HUES48 (cell line): ENCODE results near the gene NENF.
"Not testable (repeated sequence)": the region's sequence is repeated elsewhere in the genome, so short reads cannot be mapped to it uniquely, and the experiment has no call there.

ENCODE experiments used
- H3K27ac ChIP-seq: one replicate; pipeline ENCODE4 v1.7.0; 2013; ENCODE audit warnings: low read depth, low read length, inconsistent platforms
- H3K27me3 ChIP-seq: 2 replicates; pipeline ENCODE4 v1.6.1; 2013; ENCODE audit warnings: mild to moderate bottlenecking, low read length; ENCODE audit not compliant: control insufficient read depth, insufficient read depth
- H3K36me3 ChIP-seq: 2 replicates; pipeline ENCODE4 v1.6.1; 2013; ENCODE audit warnings: low read length; ENCODE audit not compliant: control insufficient read depth, insufficient read depth
- H3K4me1 ChIP-seq: 2 replicates; pipeline ENCODE4 v1.6.1; 2013; ENCODE audit warnings: mild to moderate bottlenecking, low read length; ENCODE audit not compliant: control insufficient read depth, insufficient read depth
- H3K4me3 ChIP-seq: 2 replicates; pipeline ENCODE4 v1.5.1; 2013; ENCODE audit warnings: mild to moderate bottlenecking, low read depth, low read length
- H3K9ac ChIP-seq: 2 replicates; pipeline ENCODE4 v1.6.1; 2013; ENCODE audit warnings: mild to moderate bottlenecking, low read depth, low read length, moderate library complexity
- H3K9me3 ChIP-seq: 2 replicates; pipeline ENCODE4 v1.6.1; 2013; ENCODE audit warnings: low read length; ENCODE audit not compliant: control insufficient read depth, insufficient read depth

The NENF gene

DNA sequence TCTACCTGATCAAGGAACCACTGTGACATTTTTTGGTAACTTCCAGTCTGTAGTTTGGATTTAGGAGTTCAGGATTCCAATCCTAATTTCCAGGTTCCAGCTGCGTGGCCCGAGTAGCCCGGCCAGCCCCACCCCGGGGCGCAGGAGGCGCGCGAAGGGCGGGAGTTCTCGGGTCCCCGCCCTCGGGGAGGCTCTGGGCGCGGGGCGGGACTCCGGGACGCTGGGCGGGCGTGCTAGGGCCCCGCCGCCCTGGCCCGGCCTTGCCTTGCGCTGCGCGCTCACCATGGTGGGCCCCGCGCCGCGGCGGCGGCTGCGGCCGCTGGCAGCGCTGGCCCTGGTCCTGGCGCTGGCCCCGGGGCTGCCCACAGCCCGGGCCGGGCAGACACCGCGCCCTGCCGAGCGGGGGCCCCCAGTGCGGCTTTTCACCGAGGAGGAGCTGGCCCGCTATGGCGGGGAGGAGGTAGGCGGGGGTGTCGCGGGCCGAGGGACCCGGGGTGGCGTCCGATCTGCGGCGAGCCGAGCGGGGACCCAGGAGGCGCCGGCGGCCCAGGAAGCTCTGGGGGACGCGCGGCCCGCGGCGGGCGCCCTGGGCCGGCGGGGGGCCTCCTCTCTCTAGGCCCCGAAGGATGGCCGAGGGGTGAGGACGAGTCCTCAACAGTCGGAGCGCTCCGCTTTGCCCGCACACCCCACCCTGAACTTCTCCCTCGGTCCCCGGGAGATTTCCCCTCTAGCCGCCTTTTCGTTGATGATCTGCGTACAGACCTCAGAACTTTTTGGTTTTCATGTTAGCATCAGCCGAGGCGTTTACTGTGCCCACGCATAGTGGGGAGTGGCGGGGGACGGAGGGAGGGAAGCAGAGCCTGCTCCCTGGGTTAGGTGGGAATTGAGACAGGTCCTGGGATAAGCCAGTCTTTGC lies at the start of gene NENF:
Gene NENF (plus strand): TSS at position 260 of the 916 bp plus-strand sequence. CDS start 24 bp downstream, at position 284.
- no peak within 1 kb of the TSS for H3K9ac ChIP-seq
- H3K4me3 ChIP-seq: peak within 1 kb of the TSS; percentile 74
- no peaks in the 10 kb centered on the region for H3K36me3 ChIP-seq
- H3K27me3 ChIP-seq: peaks cover 8% of the 10 kb centered on the region
- H3K27ac ChIP-seq: no peak within 1 kb of the TSS
- peaks cover 13% of the 10 kb centered on the region; the same call in 1 of the 2 replicates for H3K4me1 ChIP-seq
- no peaks in the 10 kb centered on the region for H3K9me3 ChIP-seq

DNA sequence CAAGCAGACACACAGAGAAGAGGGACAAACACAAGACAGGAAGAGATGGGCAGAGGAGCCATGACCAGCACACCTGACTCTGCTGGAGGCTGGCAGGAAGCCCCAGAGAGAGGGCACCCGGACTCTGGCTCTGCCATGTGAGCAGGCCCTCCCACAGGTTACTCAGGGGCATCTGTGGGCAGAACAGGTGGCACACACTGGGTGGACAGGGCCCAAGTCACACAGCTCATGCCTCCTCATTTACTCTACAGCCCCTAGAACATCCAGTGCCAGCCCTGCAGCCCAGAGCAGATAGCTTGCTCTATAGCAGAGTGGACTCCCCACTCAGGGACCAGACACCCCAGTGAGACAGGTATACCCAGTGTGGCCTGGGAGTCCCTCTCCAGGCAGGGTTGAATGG lies 46.7 kb upstream of the NENF start:
- no peak overlapping the region for H3K9ac ChIP-seq
- H3K27me3 ChIP-seq: no peaks in the 10 kb centered on the region
- peaks cover 7% of the 10 kb centered on the region for H3K9me3 ChIP-seq
- no peaks in the 10 kb centered on the region for H3K4me1 ChIP-seq
- peaks cover 59% of the 10 kb centered on the region for H3K36me3 ChIP-seq
- H3K4me3 ChIP-seq: no peak overlapping the region
- no peak overlapping the region for H3K27ac ChIP-seq

DNA sequence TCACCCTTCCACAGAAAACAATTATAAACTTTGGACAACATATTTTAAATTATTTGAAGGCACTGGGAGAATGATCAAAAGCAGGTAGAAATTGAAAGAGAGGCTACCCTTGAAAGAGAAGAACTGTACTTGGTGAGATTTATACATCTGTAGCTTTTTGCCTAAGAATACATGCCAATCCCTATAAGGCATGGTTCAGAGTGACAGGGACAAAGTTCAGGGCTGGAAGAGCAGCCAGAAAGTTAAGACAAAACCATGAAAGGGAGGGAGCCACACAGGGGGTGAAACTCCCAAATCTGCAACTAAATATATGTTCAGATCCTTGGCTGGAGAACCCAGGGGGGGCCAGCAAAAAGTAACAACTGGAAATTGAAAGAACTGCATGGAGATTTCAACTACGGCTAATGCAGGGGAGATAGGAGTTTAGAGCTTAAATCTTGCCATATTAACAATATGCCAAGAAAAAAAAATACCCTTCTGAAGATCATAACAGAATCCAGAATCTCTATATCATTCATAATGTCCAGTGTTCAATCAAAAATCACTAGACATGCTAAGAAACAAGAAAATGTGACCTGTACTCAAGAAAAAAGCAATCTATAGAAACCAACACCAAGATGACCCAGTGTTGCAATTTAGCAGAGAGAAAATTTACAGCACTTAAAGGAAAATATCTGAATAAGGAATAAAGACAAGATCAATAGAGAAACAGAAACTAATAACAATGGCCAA lies 43.6 kb upstream of the NENF start:
- H3K4me3 ChIP-seq: no peak overlapping the region
- H3K9me3 ChIP-seq: peaks cover 7% of the 10 kb centered on the region
- no peak overlapping the region for H3K27ac ChIP-seq
- no peak overlapping the region for H3K9ac ChIP-seq
- H3K27me3 ChIP-seq: no peaks in the 10 kb centered on the region
- H3K36me3 ChIP-seq: peaks cover 38% of the 10 kb centered on the region
- H3K4me1 ChIP-seq: no peaks in the 10 kb centered on the region

DNA sequence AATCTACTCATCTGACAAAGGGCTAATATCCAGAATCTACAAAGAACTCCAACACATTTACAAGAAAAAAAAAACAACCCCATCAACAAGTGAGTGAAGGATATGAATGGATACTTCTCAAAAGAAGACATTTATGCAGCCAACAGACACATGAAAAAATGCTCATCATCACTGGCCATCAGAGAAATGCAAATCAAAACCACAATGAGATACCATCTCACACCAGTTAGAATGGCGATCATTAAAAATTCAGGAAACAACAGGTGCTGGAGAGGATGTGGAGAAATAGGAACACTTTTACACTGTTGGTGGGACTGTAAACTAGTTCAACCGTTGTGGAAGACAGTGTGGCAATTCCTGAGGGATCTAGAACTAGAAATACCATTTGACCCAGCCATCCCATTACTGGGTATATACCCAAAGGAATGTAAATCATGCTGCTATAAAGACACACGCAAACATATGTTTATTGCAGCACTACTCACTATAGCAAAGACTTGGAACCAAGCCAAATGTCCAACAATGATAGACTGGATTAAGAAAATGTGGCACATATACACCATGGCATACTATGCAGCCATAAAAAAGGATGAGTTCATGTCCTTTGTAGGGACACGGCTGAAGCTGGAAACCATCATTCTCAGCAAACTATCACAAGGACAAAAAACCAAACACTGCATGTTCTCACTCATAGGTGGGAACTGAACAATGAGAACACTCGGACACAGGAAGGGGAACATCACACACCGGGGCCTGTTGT lies 36.9 kb upstream of the NENF start:
- not testable (repeated sequence) for H3K4me3 ChIP-seq, H3K9ac ChIP-seq, H3K4me1 ChIP-seq, H3K27me3 ChIP-seq, H3K27ac ChIP-seq
- peaks cover 12% of the 10 kb centered on the region for H3K36me3 ChIP-seq
- peaks cover 18% of the 10 kb centered on the region for H3K9me3 ChIP-seq

DNA sequence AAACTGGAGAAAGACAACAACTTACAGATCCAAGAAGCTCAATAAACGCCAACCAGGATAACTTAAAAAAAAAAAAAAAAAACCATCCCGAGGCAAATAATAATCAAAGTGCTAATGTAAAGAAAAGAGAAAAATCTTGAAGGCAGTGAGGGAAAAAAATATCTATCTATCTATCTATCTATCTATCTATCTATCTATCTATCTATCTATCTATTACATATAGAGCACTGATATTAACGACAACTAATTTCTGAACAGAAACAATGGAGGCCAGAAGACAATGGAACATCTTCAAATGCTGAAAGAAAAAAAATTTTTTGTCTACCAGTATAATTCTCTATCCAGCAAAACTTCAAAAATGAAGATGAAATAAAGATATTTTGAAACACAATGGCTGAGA lies 36.1 kb upstream of the NENF start:
- Histone ChIP-seq H3K9me3 (peaks cover 18% of the 10 kb centered on the region), H3K27ac (no peak overlapping the region), H3K9ac (no peak overlapping the region), H3K36me3 (peaks cover 12% of the 10 kb centered on the region), H3K4me1 (no peaks in the 10 kb centered on the region), H3K27me3 (no peaks in the 10 kb centered on the region), H3K4me3 (no peak overlapping the region)

DNA sequence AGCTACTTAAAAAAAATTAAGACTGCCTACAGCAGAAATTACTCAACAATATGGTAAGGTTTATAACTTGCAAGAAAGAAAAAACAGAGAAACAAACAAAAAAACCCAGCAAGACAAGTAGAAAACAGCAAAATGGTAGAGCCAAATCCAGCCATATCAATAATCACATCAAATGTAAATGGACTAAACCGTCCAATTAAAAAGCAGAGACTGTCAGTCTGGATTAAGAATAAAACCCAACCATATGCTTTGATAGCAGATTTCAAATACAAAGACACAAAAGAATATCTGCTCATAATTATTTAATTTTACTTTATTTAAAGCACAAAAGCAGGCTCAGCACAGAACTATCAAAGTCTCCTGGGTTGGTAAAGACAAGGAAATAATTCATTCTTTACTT lies 35.5 kb upstream of the NENF start:
- no peaks in the 10 kb centered on the region for H3K4me1 ChIP-seq

DNA sequence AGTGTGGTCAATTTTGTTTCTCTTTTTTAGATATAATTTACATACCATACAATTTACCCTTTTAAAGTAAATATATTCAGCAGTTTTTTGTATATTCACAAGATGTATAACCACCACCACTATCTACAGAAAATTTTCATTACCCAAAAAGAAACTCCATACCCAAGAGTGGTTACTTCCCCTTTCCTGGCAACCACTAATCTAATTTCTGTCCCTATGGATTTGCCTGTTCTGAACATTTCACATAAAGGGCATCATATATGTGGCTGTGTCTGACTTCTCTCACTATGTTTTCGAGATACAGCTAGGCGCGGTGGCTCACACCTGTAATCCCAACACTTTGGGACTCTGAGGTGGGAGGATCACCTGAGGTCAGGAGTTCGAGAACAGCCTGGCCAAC lies 31.7 kb upstream of the NENF start:
- Histone ChIP-seq H3K4me1 (no peaks in the 10 kb centered on the region), H3K9me3 (peaks cover 18% of the 10 kb centered on the region), H3K4me3 (no peak overlapping the region), H3K27ac (no peak overlapping the region), H3K27me3 (no peaks in the 10 kb centered on the region), H3K9ac (no peak overlapping the region), H3K36me3 (peaks cover 33% of the 10 kb centered on the region)

More for the DNA sequence above, 35.5 kb upstream of the NENF start:
- no peak overlapping the region for H3K4me3 ChIP-seq
- no peak overlapping the region for H3K27ac ChIP-seq
- peaks cover 18% of the 10 kb centered on the region for H3K9me3 ChIP-seq
- no peaks in the 10 kb centered on the region for H3K27me3 ChIP-seq
- H3K9ac ChIP-seq: no peak overlapping the region
- peaks cover 12% of the 10 kb centered on the region for H3K36me3 ChIP-seq

DNA sequence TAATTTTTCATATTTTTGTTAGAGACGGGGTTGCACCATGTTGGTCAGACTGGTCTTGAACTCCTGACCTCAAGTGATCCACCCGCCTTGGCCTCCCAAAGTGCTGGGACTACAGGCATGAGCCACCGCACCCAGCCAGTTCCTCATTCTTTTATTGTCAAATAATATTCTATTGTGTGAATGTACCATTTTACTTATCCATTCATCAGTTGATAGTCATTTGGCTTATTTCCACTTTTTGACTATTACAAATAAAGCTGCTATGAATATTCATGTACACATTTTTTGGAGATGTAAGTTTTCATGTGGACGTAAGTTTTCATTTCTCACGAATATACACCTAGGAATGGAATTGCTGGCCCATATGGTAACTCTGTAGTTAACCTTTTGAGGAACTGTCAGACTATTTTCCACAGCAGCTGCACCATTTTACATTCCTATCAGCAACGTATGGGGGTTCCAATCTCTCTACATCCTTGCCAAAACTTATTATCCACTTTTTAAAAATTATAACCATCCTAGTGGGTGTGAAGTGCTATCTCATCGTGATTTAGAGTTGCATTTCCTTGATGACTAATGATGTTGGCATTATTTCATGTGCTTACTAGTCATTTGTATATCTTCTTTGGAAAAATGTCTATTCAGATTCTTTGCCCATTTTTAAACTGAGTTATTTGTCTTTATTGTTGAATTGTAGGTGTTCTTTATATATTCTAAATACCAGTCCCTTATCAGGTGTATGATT lies 30.7 kb upstream of the NENF start:
- Histone ChIP-seq H3K9ac (no peak overlapping the region), H3K4me1 (no peaks in the 10 kb centered on the region), H3K4me3 (no peak overlapping the region), H3K27ac (no peak overlapping the region), H3K27me3 (no peaks in the 10 kb centered on the region), H3K36me3 (peaks cover 42% of the 10 kb centered on the region), H3K9me3 (peaks cover 12% of the 10 kb centered on the region)

DNA sequence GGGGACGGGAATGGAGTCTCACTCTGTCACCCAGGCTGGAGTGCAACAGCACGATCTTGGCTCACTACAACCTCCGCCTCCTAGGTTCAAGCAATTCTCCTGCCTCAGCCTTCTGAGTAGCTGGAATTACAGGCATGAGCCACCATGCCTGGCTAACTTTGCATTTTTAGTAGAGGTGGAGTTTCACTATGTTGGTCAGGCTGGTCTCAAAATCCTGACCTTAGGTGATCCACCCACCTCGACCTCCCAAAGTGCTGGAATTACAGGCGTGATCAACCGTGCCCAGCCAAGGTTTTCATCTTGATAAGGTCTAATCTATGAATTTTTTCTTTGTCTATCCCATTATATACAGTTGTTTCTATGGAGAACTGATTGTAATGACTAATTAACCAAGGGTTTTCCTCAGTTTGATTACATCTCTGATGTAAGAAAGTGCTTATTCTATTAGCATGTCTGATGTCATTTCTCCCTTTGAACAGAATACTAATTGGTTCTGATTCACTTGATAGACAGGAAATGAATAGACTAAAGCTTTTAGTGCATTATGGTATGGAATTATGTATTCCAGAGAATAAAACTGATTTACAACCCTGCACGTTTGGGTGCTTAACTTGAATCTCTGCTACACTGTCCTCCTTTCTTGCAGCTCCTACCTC lies 29.9 kb upstream of the NENF start:
- peaks cover 48% of the 10 kb centered on the region for H3K36me3 ChIP-seq
- no peak overlapping the region for H3K4me3 ChIP-seq
- H3K9ac ChIP-seq: no peak overlapping the region
- H3K27ac ChIP-seq: no peak overlapping the region
- no peaks in the 10 kb centered on the region for H3K27me3 ChIP-seq
- H3K4me1 ChIP-seq: no peaks in the 10 kb centered on the region
- peaks cover 5% of the 10 kb centered on the region for H3K9me3 ChIP-seq
